Stomach (tissue), 9 donors: ENCODE results near the gene KRTAP5-9. TPM values are rescaled to one million over a fixed set of nuclear protein-coding genes. Genes with fewer than 3 reads are reported as not detected.

Source experiments
- DNase-seq, 2 donors: peaks; one replicate each; pipeline versions ENCODE4 v3.0.0 to v3.0.0-alpha.2; 2013 to 2019
- H3K27ac ChIP-seq, 5 donors: fragments of 200-600 bp in 4 of 5; sonication (generic) in 4 of 5; one replicate each; pipeline ENCODE4 v1.5.1; 2013 to 2019; ENCODE audit warnings: mild to moderate bottlenecking in 1 of 5, moderate library complexity in 1 of 5
- H3K27me3 ChIP-seq, 3 donors: fragments of 200-600 bp; sonication (generic); one replicate each; pipeline ENCODE4 v1.5.1; 2017 to 2019; ENCODE audit warnings: mixed run types in 1 of 3
- H3K36me3 ChIP-seq, 4 donors: fragments of 200-600 bp; sonication (generic); 1 replicate in 3 of 4; 2 replicates in 1 of 4; pipeline ENCODE4 v1.5.1; 2016 to 2019
- H3K4me1 ChIP-seq, 4 donors: fragments of 200-600 bp; sonication (generic); one replicate each; pipeline ENCODE4 v1.5.1; 2016 to 2019
- H3K4me3 ChIP-seq, 4 donors: fragments of 200-600 bp; sonication (generic) in 3 of 4; one replicate each; pipeline ENCODE4 v1.5.1; 2016 to 2019; ENCODE audit warnings: mild to moderate bottlenecking in 1 of 4
- H3K9me3 ChIP-seq, 4 donors: fragments of 200-600 bp; sonication (generic); one replicate each; pipeline ENCODE4 v1.5.1; 2016 to 2019
- EP300 ChIP-seq: sonication (generic); formaldehyde crosslinking; IDR thresholded peaks from one replicate; pipeline ENCODE4 v1.6.1; 2017; ENCODE audit warnings: antibody characterized with exemption
- POLR2A ChIP-seq, 4 donors: fragments of 450-650 bp; IDR thresholded peaks; one replicate each; pipeline ENCODE4 v1.6.1; 2016; ENCODE audit warnings: antibody characterized with exemption in 4 of 4, control low read depth in 2 of 4, mild to moderate bottlenecking in 1 of 4, moderate library complexity in 1 of 4
- POLR2AphosphoS5 ChIP-seq, 3 donors: sonication (generic); formaldehyde crosslinking; IDR thresholded peaks; one replicate each; pipeline ENCODE4 v1.6.1; 2016; ENCODE audit warnings: antibody characterized with exemption in 3 of 3
- WGBS, 5 donors: extraction: QIAGEN DNeasy Blood & Tissue Kit in 3 of 5; methylation state at CpG; one replicate each; pipeline versions ENCODE4 v1.1.5 to v1.1.7; 2013 to 2018; 5-methylcytosine and 5-hydroxymethylcytosine counted together
- intact Hi-C: fragments of 100-400 bp; cut with DNase I; formaldehyde crosslinking; loops from one replicate; pipeline ENCODE4 v1.15.1; 2023; ENCODE audit warnings: low total_unique reads
- polyA plus RNA-seq, 3 donors: library from polyadenylated mRNA; stranded (reverse); fragments of 200-250 nt; gene quantifications; one replicate each; pipeline ENCODE4 v1.2.3, GENCODE V29; 2013
- total RNA-seq, 5 donors: library from RNA; depleted of rRNA; stranded (reverse); fragments of >200 nt; gene quantifications; one replicate each; pipeline versions ENCODE4 v1.1.0 to v1.2.3, GENCODE V29; 2014 to 2016
- TF ChIP-seq, protein P1 (sequence below), 7 experiments: fragments of 450-650 bp in 4 of 7; fragments of 200-600 bp in 3 of 7; sonication (generic) in 3 of 7; IDR thresholded peaks; one replicate each; pipeline ENCODE4 v1.5.1; 2016 to 2019; ENCODE audit warnings: antibody characterized with exemption in 7 of 7, control low read depth in 2 of 7, mild to moderate bottlenecking in 1 of 7
- donor health status: healthy with polysubstance abuse.
- donor health status: Bipolar disorder and iron deficiency.
- donor health status: healthy.

The KRTAP5-9 gene
- total and polyA plus RNA-seq, 8 donors: 0.55 TPM; not detected in 7

DNA sequence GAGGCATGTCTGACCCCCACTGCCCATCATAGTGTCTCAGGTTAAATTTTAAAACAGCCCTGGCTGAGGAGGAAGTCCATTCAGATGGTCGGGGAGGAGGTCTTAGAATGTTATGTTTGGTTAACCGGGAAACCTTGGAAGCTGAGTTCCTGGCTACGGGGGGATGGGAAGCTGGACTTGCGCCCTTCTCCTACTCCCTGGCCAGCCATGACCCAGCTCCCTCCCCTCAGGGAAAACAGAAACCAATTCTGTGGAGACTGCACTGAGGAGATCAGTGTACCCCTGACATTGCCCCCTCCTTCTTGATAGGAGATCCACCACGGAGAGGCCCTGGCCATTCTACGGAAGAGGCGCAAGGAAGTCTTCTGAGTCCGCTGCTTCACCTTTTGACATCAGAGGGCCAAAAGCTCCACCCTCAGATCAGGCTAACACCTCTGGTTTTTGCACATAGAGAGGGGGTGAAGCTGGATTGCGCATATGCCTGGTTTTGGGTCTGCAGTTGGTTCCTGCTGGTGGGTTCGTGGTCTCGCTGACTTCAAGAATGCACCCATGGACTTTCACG, 2.7 kb upstream of the KRTAP5-9 start:
- H3K4me3 ChIP-seq: no peak overlapping the region
- no peaks in the 10 kb centered on the region for H3K36me3 ChIP-seq
- TF ChIP-seq, protein P1, sequence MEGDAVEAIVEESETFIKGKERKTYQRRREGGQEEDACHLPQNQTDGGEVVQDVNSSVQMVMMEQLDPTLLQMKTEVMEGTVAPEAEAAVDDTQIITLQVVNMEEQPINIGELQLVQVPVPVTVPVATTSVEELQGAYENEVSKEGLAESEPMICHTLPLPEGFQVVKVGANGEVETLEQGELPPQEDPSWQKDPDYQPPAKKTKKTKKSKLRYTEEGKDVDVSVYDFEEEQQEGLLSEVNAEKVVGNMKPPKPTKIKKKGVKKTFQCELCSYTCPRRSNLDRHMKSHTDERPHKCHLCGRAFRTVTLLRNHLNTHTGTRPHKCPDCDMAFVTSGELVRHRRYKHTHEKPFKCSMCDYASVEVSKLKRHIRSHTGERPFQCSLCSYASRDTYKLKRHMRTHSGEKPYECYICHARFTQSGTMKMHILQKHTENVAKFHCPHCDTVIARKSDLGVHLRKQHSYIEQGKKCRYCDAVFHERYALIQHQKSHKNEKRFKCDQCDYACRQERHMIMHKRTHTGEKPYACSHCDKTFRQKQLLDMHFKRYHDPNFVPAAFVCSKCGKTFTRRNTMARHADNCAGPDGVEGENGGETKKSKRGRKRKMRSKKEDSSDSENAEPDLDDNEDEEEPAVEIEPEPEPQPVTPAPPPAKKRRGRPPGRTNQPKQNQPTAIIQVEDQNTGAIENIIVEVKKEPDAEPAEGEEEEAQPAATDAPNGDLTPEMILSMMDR (IDR thresholded peaks at IDR 0.05): no peak
- TF ChIP-seq POLR2AphosphoS5 (IDR thresholded peaks at IDR 0.05): no peak
- H3K27me3 ChIP-seq: peaks cover 0 to 10% (median 8%) of the 10 kb centered on the region in 3 donors
- no peaks in the 10 kb centered on the region for H3K4me1 ChIP-seq
- intact Hi-C loops: no loop called here
- no peaks in the 10 kb centered on the region for H3K9me3 ChIP-seq
- DNase-seq: no peak
- WGBS, 5 donors: 83 to 90% (median 85%) methylated on average over 12 of the region's 12 CpGs
- no peak overlapping the region for H3K27ac ChIP-seq

DNA sequence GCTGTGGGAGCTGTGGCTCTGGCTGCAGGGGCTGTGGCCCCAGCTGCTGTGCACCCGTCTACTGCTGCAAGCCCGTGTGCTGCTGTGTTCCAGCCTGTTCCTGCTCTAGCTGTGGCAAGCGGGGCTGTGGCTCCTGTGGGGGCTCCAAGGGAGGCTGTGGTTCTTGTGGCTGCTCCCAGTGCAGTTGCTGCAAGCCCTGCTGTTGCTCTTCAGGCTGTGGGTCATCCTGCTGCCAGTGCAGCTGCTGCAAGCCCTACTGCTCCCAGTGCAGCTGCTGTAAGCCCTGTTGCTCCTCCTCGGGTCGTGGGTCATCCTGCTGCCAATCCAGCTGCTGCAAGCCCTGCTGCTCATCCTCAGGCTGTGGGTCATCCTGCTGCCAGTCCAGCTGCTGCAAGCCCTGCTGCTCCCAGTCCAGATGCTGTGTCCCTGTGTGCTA, 514 bp downstream of the KRTAP5-9 start:
- 49 to 70% (median 53%) methylated on average over 2 to 5 of the region's 5 CpGs for WGBS, 5 donors
- H3K9me3 ChIP-seq: no peaks in the 10 kb centered on the region
- intact Hi-C loops: no loop called here
- TF ChIP-seq EP300 (no peak), POLR2AphosphoS5 (IDR thresholded peaks at IDR 0.05) (no peak), POLR2A (IDR thresholded peaks at IDR 0.05) (no peak)
- TF ChIP-seq, protein P1 (IDR thresholded peaks at IDR 0.05): no peak
- DNase-seq: no peak
- no peak overlapping the region for H3K4me3 ChIP-seq
- H3K27me3 ChIP-seq: peaks cover 0 to 10% (median 8%) of the 10 kb centered on the region in 3 donors
- no peak overlapping the region for H3K27ac ChIP-seq
- no peaks in the 10 kb centered on the region for H3K4me1 ChIP-seq
- H3K36me3 ChIP-seq: no peaks in the 10 kb centered on the region

DNA sequence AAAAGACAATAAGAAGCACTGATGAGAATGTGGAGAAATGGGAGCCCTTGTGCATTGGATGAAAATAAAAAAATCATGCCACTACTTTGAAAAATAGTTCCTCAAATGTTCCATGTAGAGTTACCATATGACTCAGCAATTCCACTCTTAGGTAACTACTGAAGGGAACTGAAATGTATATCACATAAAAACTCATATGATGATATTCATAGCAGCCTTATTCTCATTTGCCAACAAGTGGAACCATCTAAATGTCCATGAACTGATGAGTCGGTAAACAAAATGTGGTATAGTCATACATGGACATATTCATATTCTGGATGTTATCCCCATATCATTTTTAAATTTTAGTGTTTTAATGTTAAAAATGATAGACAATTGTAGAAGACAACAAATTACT, 3.5 kb downstream of the KRTAP5-9 start:
- 87 to 95% (median 93%) methylated on average over 1 of the region's 1 CpG for WGBS, 5 donors
- no peaks in the 10 kb centered on the region for H3K9me3 ChIP-seq

DNA sequence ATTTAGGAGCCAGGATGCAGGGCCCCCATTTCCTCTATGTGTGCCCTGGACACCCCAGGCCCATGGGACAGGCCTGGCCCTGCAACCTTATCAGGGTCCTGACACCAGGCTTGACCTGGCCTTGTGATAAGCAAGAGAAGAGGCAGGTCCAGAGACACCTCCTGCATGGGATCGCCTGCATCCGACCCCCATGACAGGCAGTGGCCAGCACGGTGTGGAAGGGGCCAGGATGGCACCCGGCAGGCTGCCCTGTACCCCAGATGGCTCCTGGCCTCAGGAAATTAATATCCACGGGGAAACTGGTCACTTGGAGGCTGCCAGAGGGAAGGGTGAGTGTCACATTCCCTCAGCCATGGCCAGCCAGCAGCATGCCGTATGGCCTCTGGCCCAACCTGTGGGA, 6.8 kb downstream of the KRTAP5-9 start:
- TF ChIP-seq POLR2A (IDR thresholded peaks at IDR 0.05): no peak
- TF ChIP-seq POLR2AphosphoS5 (IDR thresholded peaks at IDR 0.05): no peak
- TF ChIP-seq, protein P1 (IDR thresholded peaks at IDR 0.05): no peak
- no peak overlapping the region for H3K27ac ChIP-seq
- no peak for DNase-seq
- H3K4me1 ChIP-seq: no peaks in the 10 kb centered on the region
- peaks cover 0 to 15% (median 3%) of the 10 kb centered on the region in 3 donors for H3K27me3 ChIP-seq
- no peak overlapping the region for H3K4me3 ChIP-seq
- intact Hi-C loops: no loop called here
- 80 to 89% (median 86%) methylated on average over 2 to 6 of the region's 6 CpGs; no CpG with 5 or more reads in 1 of the 5 donors for WGBS, 5 donors
- H3K9me3 ChIP-seq: no peaks in the 10 kb centered on the region
- no peaks in the 10 kb centered on the region for H3K36me3 ChIP-seq

More for the DNA sequence above, 3.5 kb downstream of the KRTAP5-9 start:
- Histone ChIP-seq H3K27ac (no peak overlapping the region), H3K36me3 (no peaks in the 10 kb centered on the region), H3K4me1 (no peaks in the 10 kb centered on the region), H3K4me3 (no peak overlapping the region), H3K27me3 (peaks cover 3 to 24% (median 8%) of the 10 kb centered on the region in 3 donors)
- DNase-seq: no peak
- no peak for TF ChIP-seq POLR2A (IDR thresholded peaks at IDR 0.05)
- TF ChIP-seq, protein P1 (IDR thresholded peaks at IDR 0.05): no peak
- TF ChIP-seq POLR2AphosphoS5 (IDR thresholded peaks at IDR 0.05): no peak
- TF ChIP-seq EP300: no peak
- intact Hi-C loops: no loop called here
